Panc1 (cell line): ENCODE data around the gene TSHZ3. TPM values are rescaled to one million over a fixed set of nuclear protein-coding genes. Genes with fewer than 3 reads are reported as not detected.

Source experiments
- ATAC-seq: fragments of 200-7000 bp; cut with Tn5 transposase; 2 replicates; pipeline ENCODE4 v1.9.1; 2020; ENCODE audit warnings: mild to moderate bottlenecking, moderate library complexity
- BruUV-seq: library from RNA; stranded (reverse); fragments of 400-500 nt; replicated peaks from 2 replicates; lab custom pipeline; 2021; lab: Mats Ljungman, UMichigan
- CTCF ChIA-PET: fragments of 300-600 bp; sonication (Branson Sonifier 250); formaldehyde crosslinking; loops from one replicate; lab custom pipeline; 2022; ENCODE audit warnings: antibody characterized with exemption; lab: Charles Lee
- POLR2A ChIA-PET: fragments of 300-600 bp; sonication (Branson Sonifier 250); formaldehyde crosslinking; loops from one replicate; lab custom pipeline; 2022; ENCODE audit warnings: antibody characterized with exemption; lab: Charles Lee
- DNase-seq: peaks from one replicate; pipeline ENCODE4 v3.0.0-alpha.2; 2010; ENCODE audit warnings: low read depth, low spot score
- H3K27ac ChIP-seq: 2 replicates; pipeline ENCODE4 v1.5.1; 2011; ENCODE audit warnings: mild to moderate bottlenecking, low read length, inconsistent platforms
- H3K27me3 ChIP-seq: fragments of 200-500 bp; sonication (Bioruptor generic); 2 replicates; pipeline ENCODE4 v1.6.0; 2014; ENCODE audit warnings: low read length, inconsistent platforms; ENCODE audit not compliant: control insufficient read depth, insufficient read depth
- H3K36me3 ChIP-seq: fragments of 200-500 bp; sonication (Bioruptor generic); 2 replicates; pipeline ENCODE4 v1.5.1; 2014; ENCODE audit warnings: inconsistent platforms, mild to moderate bottlenecking, low read length, moderate library complexity; ENCODE audit not compliant: control insufficient read depth, insufficient read depth
- H3K4me1 ChIP-seq: 2 replicates; pipeline ENCODE4 v1.5.1; 2011; ENCODE audit warnings: inconsistent platforms, mild to moderate bottlenecking, low read length, moderate library complexity; ENCODE audit not compliant: control insufficient read depth, insufficient read depth
- H3K4me3 ChIP-seq, 2 experiments: 2 replicates each; pipeline ENCODE4 v1.5.1; 2011 to 2012; ENCODE audit warnings: low read depth in 2 of 2, low read length in 2 of 2, mild to moderate bottlenecking in 2 of 2, inconsistent platforms in 1 of 2, moderate library complexity in 1 of 2
- H3K9me3 ChIP-seq: fragments of 200-500 bp; sonication (Bioruptor generic); 2 replicates; pipeline ENCODE4 v1.5.1; 2014; ENCODE audit warnings: low read depth, mild to moderate bottlenecking, inconsistent platforms, low read length, moderate library complexity; ENCODE audit not compliant: control insufficient read depth, insufficient read depth
- CTCF ChIP-seq: fragments of 450-650 bp; IDR thresholded peaks from 2 replicates; pipeline ENCODE4 v1.5.1; 2017; ENCODE audit warnings: mild to moderate bottlenecking
- POLR2AphosphoS5 ChIP-seq: IDR thresholded peaks from 2 replicates; pipeline ENCODE4 v1.6.1; 2012; ENCODE audit warnings: mild to moderate bottlenecking, low read depth, low read length, moderate library complexity
- REST ChIP-seq, 2 experiments: IDR thresholded peaks; 2 replicates each; pipeline ENCODE4 v1.6.1; 2011 to 2012; ENCODE audit warnings: low read depth in 2 of 2, control low read depth in 1 of 2, low read length in 1 of 2, mild to moderate bottlenecking in 1 of 2, moderate library complexity in 1 of 2; ENCODE audit not compliant: insufficient read depth in 1 of 2
- SIN3A ChIP-seq: IDR thresholded peaks from 2 replicates; pipeline ENCODE4 v1.6.1; 2012; ENCODE audit warnings: low read depth, mild to moderate bottlenecking, low read length, moderate library complexity, borderline replicate concordance; ENCODE audit not compliant: insufficient read depth
- TCF7L2 ChIP-seq: IDR thresholded peaks from 2 replicates; pipeline ENCODE4 v1.6.1; 2011; ENCODE audit warnings: mild to moderate bottlenecking, low read depth, low read length, inconsistent platforms
- in situ Hi-C: cut with HindIII; loops from 2 replicates; pipeline ENCODE4 v1.10.0; 2016; ENCODE audit warnings: low sequenced_read_pairs, low pct_unique_long_range_greater_than_20kb
- intact Hi-C: fragments of 100-400 bp; cut with micrococcal nuclease; formaldehyde crosslinking; loops from one replicate; pipeline ENCODE4 v1.10.0; 2022; ENCODE audit not compliant: unreplicated experiment
- total RNA-seq: library from RNA; stranded (reverse); gene quantifications from one replicate; pipeline ENCODE4 v1.2.1, GENCODE V29; 2021; ENCODE audit not compliant: unreplicated experiment

TSHZ3 gene
- total RNA-seq, 1 experiment from 2014 or later, result 7.8 TPM

DNA sequence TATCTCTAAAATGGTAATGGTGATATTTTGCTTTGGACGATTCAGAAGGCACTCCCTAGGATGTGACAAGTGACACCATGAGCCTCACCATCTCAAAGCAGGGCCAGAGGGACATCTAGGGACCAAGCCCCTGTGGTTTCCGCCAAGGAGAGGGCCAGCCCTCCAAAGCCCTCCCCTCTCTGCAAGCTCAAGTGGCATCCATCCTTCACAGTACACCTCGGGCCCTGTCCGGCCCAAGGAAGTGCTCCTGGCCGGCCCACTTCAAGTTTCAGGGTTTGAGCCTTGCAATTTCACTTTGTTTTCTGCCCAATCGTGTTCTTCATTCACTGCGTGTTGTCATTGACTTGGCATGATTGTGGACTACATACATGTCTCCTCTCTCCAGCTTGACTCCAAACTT is 82.5 kb downstream of the TSHZ3 start:
- CTCF ChIA-PET, result no interaction called here
- POLR2A ChIA-PET, result no interaction called here
- BruUV-seq, result no TSS peak
- Histone ChIP-seq H3K27me3 (no peaks in the 10 kb centered on the region), H3K27ac (no peak overlapping the region), H3K9me3 (no peaks in the 10 kb centered on the region), H3K36me3 (no peaks in the 10 kb centered on the region), H3K4me1 (no peaks in the 10 kb centered on the region), H3K4me3 (no peak overlapping the region)
- DNase-seq, result no peak
- in situ Hi-C loops, result no loop called here
- TF ChIP-seq POLR2AphosphoS5, result no peak
- no peak for TF ChIP-seq REST (IDR thresholded peaks at IDR 0.05; ENCODE audit: insufficient read depth in 1 of 2, low read depth in 2 of 2, low read length in 1 of 2)
- TF ChIP-seq SIN3A, result no peak
- TF ChIP-seq CTCF, result no peak
- TF ChIP-seq TCF7L2, result no peak
- ATAC-seq, result no peak
- intact Hi-C loops, result no loop called here

DNA sequence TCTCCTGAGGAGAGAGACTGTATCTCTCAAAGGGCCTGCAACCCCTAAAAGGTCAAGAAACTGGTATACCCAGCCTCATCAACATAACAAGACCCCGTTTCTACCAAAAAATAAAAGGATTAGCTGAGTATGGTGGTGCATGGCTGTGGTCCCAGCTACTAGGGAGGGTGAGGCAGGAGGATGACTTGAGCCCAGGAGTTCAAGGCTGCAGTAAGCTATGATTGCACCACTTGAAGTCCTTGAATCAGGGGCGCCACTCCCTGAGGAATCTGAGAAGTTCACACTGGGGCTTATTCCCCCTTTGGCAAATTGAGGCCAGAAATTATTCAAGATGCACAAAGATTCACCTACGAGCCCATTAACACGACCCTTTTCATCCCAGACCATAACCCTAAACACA is 83.0 kb downstream of the TSHZ3 start:
- no peak for ATAC-seq
- Histone ChIP-seq H3K36me3 (no peaks in the 10 kb centered on the region), H3K27me3 (no peaks in the 10 kb centered on the region), H3K27ac (no peak overlapping the region), H3K9me3 (no peaks in the 10 kb centered on the region), H3K4me1 (no peaks in the 10 kb centered on the region), H3K4me3 (no peak overlapping the region)
- TF ChIP-seq TCF7L2 (no peak), POLR2AphosphoS5 (no peak), REST (IDR thresholded peaks at IDR 0.05; ENCODE audit: insufficient read depth in 1 of 2, low read depth in 2 of 2, low read length in 1 of 2) (no peak), SIN3A (no peak), CTCF (no peak)
- POLR2A ChIA-PET, result no interaction called here
- in situ Hi-C loops, result no loop called here
- CTCF ChIA-PET, result no interaction called here
- intact Hi-C loops, result no loop called here
- BruUV-seq, result no TSS peak
- no peak for DNase-seq
